ENCODE measurements around the gene UAP1L1.
"Not testable (repeated sequence)": the region's sequence is repeated elsewhere in the genome, so short reads cannot be mapped to it uniquely, and the experiment has no call there.

UAP1L1 gene

DNA sequence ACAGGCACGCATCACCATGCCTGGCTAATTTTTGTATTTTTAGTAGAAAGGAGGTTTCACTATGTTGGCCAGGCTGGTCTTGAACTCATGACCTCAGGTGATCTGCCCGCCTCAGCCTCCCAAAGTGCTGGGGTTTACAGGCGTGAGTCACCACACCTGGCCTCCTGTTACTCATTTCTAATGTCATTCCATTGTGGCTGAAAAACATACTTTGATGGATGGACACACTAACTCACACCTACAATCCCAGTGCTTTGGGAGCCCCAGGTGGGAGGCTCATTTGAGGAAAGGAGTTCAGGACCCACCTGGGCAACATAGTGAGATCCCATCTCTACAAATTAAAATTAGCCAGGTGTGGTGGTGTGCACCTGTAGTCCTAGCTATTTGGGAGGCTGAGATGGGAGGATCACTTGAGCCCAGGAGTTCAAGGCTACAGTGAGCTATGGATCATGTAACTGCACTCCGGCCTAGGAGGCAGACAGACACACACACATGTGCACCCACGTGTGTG is 46.7 kb downstream of the UAP1L1 start:
- peaks cover 37 to 67% of the 10 kb centered on the region in 2 donors for H3K4me1 Mint-ChIP-seq
- not testable (repeated sequence) for H3K27ac Mint-ChIP-seq; DNase-seq; ATAC-seq (replicated peaks); H3K27me3 Mint-ChIP-seq; H3K9me3 Mint-ChIP-seq
- peak overlapping the region in 1 of 2 donors; percentile 13 for H3K4me3 Mint-ChIP-seq
- H3K36me3 Mint-ChIP-seq = peaks cover 2 to 16% of the 10 kb centered on the region in 2 donors

DNA sequence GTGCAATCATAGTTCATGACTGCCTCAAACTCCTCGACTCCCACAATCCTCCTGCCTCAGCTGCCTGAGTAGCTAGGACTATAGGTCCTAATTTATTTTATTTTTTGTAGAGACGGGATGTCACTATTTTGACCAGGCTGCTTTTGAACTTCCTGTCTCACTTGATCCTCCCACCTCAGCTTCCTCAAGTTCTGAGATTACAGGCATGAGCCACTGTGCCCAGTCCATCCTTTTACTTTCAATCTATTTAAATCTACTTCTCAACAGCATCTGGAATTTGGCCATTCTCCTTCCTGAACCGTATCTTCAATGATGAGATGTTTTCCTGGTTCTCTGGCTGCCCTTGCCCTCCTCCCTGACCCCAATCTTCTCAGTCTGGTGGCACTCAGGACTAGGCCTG is 49.5 kb downstream of the UAP1L1 start:
- Mint-ChIP-seq H3K4me3 (peak overlapping the region; percentile 83 to 97), H3K27ac (peak overlapping the region; percentile 97), H3K9me3 (no peaks in the 10 kb centered on the region), H3K36me3 (peaks cover 2 to 16% of the 10 kb centered on the region in 2 donors), H3K4me1 (peaks cover 31 to 53% of the 10 kb centered on the region in 2 donors), H3K27me3 (no peaks in the 10 kb centered on the region)
- DNase-seq = no peak
- ATAC-seq (replicated peaks) = no peak

DNA sequence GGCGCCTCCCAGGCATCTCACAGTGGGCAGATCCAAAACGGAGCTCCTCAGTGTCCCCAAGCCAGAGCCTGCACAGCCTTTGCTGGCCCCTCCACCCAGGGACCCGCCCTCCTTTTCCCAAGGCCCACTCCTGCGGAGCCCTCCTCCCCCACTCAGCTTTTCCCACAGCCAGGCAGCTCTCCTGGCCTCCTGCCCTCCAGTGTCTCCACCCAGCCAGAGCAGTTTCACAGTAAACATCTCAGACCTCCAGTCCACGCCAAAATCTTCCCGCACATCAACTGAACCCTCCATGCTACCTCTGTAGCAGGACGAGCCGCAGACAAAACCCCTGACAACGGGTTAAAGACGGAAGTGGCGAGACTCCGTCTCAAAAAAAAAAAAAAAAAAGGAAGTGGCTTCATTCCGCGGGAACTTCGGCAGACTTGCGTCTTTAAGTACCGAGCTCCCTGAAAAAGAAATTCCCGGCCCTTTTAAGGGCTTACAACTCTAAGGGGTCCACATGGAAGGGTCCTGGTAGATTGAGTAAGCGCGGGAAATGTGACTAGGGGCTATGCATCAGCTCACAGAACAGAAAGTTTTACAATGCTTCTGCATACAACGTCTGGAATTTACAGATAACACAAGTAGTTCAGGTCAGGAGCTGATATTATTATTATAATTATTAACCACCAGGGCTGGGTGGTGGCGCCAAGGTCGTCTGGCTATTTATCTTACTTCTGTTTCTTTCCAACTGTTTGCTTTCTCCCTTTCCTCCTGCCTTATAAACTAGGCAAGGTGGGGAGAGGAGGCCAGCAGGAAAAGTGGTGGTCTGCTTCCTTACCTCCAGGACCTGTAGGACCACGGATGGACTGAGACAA is 50.2 kb downstream of the UAP1L1 start:
- DNase-seq (no peak), ATAC-seq (replicated peaks) (no peak)
- Mint-ChIP-seq H3K27ac (peak overlapping the region; percentile 97), H3K36me3 (peaks cover 2 to 16% of the 10 kb centered on the region in 2 donors), H3K4me1 (peaks cover 24 to 45% of the 10 kb centered on the region in 2 donors), H3K4me3 (peak overlapping the region; percentile 83 to 97), H3K27me3 (no peaks in the 10 kb centered on the region), H3K9me3 (no peaks in the 10 kb centered on the region)

DNA sequence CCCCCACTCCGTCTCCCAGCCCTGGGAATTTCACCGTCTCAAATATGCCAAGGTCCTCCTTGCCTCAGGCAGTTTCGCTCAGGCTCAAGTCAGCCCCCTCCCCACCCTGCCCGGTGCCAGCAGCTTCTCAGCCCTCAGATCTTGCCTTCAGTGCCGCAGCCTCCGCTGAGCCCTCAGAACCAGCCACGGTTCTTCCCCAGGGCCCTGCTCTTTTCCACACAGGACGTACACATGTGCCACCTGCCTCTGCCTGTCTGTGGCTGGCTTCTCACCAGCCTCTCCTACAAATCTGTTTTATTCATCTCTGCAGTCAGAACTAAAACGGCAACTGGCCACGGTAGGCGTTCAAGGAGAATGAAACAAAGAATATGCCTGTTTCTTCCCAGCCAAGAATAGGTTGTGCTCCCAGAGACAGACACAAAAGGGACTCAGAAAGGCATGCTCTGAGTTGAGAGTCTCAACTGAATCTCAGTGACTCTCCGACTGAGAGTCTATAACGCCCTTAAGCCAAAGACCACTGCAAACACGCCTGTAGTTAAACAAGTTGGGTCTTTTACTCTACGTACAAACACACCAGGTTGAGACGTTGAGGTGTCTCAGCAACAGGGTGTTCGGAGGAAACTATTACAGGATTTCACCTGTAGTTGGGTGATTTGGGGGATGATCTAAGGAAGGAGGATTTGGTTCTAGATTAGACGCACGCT is 51.0 kb downstream of the UAP1L1 start:
- Mint-ChIP-seq H3K4me1 (peaks cover 21 to 37% of the 10 kb centered on the region in 2 donors), H3K9me3 (no peaks in the 10 kb centered on the region), H3K27me3 (no peaks in the 10 kb centered on the region), H3K4me3 (peak overlapping the region; percentile 81 to 97), H3K36me3 (peaks cover 2 to 16% of the 10 kb centered on the region in 2 donors), H3K27ac (peak overlapping the region; percentile 82)
- ATAC-seq (replicated peaks) (peak in 1 of 2 donors; percentile 9), DNase-seq (no peak)

DNA sequence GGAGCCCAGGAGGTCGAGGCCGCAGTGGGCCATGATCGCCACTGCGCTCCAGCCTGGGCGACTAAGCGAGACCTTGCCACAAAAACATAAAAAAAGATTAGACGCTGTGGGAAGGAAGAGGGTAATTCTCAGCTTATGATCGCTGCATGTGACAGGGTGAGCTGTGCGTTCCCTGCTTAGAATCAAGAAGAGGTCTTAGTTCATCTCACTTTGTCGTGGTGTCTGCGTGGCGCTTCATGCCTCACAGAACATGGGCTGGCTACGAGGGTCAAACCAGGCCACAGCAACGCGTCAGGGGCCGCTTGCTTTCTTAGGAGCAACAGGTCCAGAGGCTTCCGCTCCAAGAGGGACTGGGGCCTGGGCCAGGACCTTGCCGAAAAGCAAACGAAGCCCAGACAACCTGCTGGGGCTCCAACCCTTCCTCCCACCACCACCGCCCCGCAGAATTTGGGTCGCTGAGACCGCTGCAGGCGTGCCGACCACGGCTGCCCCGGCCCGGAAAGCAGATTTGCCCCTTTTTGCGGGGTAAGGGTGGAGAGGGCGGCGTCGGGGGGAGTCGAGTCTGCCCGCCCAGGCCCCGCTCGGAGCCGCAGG is 51.6 kb downstream of the UAP1L1 start:
- Mint-ChIP-seq H3K27ac (peak overlapping the region; percentile 82), H3K9me3 (no peaks in the 10 kb centered on the region), H3K4me3 (peak overlapping the region; percentile 81 to 97), H3K4me1 (peaks cover 18 to 31% of the 10 kb centered on the region in 2 donors), H3K36me3 (peaks cover 2 to 16% of the 10 kb centered on the region in 2 donors), H3K27me3 (no peaks in the 10 kb centered on the region)
- peak; percentile 0 to 7 for ATAC-seq (replicated peaks)
- DNase-seq = no peak

DNA sequence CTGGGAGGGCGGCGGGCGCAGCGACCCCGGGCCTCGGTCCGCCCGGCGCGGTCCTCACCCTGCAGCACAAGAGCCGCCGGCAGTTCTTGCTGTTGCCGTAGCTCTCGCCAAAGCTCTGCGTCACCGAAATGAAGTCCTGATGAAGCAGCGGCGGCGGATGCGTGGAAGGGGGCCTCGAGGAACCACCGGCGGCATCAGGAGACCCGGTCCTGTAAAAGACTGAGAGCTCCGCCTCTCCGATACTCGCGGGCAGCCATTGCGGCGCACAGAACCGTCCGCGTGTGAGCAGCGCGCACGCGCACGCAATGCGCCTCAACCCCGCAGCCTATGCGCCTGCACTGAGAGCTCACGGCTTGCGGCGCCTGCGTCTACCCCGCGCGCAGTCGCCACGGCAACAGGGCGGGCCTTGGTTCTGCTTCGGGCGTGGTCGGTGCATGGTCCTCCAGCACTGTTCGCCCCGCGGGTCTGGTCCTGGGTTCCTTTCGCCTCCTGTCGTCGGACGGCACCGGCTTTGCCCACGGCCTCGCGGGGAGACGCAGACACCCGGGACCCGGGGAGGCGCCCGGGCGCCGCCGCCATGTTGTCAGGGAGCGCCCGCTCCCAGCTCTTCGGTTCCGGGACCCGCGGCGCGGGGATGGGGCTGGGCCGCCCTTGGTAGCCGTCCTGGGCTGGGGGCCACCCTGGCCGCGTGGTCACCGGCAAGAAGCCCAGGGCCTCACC is 52.3 kb downstream of the UAP1L1 start:
- peak; percentile 88 for DNase-seq
- ATAC-seq (replicated peaks) = peak; percentile 96 to 97
- H3K4me1 Mint-ChIP-seq = peaks cover 18 to 28% of the 10 kb centered on the region in 2 donors
- no peaks in the 10 kb centered on the region for H3K9me3 Mint-ChIP-seq
- H3K4me3 Mint-ChIP-seq = peak overlapping the region; percentile 81 to 97
- peak overlapping the region; percentile 88 for H3K27ac Mint-ChIP-seq
- H3K36me3 Mint-ChIP-seq = peaks cover 2 to 16% of the 10 kb centered on the region in 2 donors
- H3K27me3 Mint-ChIP-seq = peaks cover 0 to under 1% of the 10 kb centered on the region in 2 donors

DNA sequence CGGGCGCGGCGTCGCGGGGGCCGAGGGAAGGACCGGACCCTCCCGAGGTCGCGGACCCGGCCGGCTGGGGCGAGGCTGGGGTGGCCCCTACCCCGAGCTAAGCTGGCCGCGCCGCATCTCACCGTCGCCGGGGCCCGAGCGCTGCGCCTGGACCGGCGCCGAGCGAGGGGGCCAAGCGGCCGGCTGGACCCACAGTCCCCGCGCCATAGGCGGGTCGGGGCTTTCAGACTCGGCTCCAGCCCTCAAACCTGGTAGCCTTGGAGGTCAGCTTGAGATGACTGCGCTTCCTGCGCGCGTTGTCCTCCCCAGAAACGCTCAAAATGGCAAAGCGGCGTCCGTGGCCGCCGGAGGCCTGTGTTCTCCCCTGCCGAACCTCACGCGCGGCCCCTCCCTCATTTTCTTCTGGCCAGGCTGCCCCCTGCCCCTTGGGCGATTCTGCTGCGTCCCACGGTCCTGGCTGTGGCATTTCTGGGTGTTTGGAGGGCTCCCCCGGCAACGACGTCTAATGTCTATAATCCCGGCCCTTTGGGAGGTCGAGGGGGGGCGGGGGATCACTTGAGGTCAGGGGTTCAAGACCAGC is 52.9 kb downstream of the UAP1L1 start:
- DNase-seq (no peak), ATAC-seq (replicated peaks) (peak; percentile 15 to 17)
- H3K9me3 Mint-ChIP-seq = no peaks in the 10 kb centered on the region
- H3K27ac Mint-ChIP-seq = peak overlapping the region; percentile 91
- H3K4me1 Mint-ChIP-seq = peaks cover 18 to 28% of the 10 kb centered on the region in 2 donors
- H3K36me3 Mint-ChIP-seq = peaks cover 2 to 16% of the 10 kb centered on the region in 2 donors
- H3K27me3 Mint-ChIP-seq = peaks cover 0 to 4% of the 10 kb centered on the region in 2 donors
- H3K4me3 Mint-ChIP-seq = peak overlapping the region; percentile 85 to 87
